ENCODE results near the gene TRIM3.

DNA sequence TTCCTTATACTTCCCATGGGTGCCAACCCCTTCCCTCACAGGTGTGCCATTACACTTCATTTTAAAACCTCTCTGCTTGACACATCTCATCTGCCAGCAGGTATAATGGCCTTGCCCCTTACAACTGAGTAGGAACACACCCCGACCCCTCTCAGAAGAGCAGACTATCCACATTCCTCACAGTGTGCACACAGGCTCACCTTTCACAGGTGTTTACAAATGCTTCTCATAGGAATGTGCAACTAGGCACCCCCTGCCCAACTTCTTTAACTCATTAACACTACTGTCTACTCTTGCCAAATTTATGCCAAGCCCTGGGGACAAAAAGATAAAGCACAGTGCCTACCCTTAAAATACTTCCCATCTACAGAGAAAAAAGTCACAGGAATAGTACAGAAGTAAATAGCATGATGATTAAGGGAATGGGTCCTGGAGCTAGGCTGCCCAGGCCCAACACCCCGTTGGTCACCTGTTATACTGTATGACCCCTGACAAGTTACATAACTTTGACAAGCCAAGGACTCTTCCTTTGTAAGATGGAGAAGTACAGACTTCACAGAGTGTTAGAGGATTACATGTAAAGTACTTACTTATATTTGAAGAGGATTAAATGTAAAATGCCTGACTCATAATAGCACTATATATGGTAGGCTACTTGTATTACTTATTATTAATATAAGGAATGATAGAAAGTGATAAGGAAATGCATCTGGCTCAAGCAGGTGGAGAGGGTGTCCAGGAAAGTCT, 15.2 kb downstream of the TRIM3 start:
- TF ChIP-seq BHLHE40 (IDR thresholded peaks at IDR 0.05; ENCODE audit: borderline replicate concordance) (no peak), FOXA1 (IDR thresholded peaks at IDR 0.05) (no peak)

Measured in HEK293T (cell line).